Mesenchymal stem cell (in vitro differentiated cells and primary cell): ENCODE measurements around the gene SHROOM1.

ENCODE experiments used
- DNase-seq: peaks from one replicate; pipeline ENCODE4 v3.0.0-alpha.2; 2013
- H2AFZ ChIP-seq: one replicate; pipeline ENCODE4 v1.6.1; 2013; ENCODE audit warnings: low read depth, mild to moderate bottlenecking, control low read depth, inconsistent platforms, low read length, moderate library complexity
- H2AK5ac ChIP-seq: 2 replicates; pipeline ENCODE4 v1.6.1; 2013; ENCODE audit warnings: low read length, moderate library complexity, mild to moderate bottlenecking, inconsistent platforms; ENCODE audit not compliant: severe bottlenecking
- H2BK120ac ChIP-seq: one replicate; pipeline ENCODE4 v1.6.1; 2013; ENCODE audit warnings: low read depth, mild to moderate bottlenecking, inconsistent platforms, low read length, moderate library complexity
- H2BK12ac ChIP-seq, 2 experiments: one replicate each; pipeline ENCODE4 v1.6.1; 2013; ENCODE audit warnings: inconsistent platforms in 2 of 2, low read length in 2 of 2, mild to moderate bottlenecking in 2 of 2, moderate library complexity in 2 of 2, control low read depth in 1 of 2
- H2BK15ac ChIP-seq: one replicate; pipeline ENCODE4 v1.6.1; 2013; ENCODE audit warnings: mild to moderate bottlenecking, low read depth, inconsistent platforms; ENCODE audit not compliant: poor library complexity, severe bottlenecking
- H2BK5ac ChIP-seq: 2 replicates; pipeline ENCODE4 v1.6.1; 2013; ENCODE audit warnings: low read depth, mild to moderate bottlenecking, low read length, control low read depth, inconsistent platforms; ENCODE audit not compliant: poor library complexity, severe bottlenecking
- H3K14ac ChIP-seq, 2 experiments: one replicate each; pipeline ENCODE4 v1.6.1; 2013; ENCODE audit warnings: inconsistent platforms in 2 of 2, low read length in 2 of 2, control low read depth in 1 of 2, mild to moderate bottlenecking in 1 of 2, moderate library complexity in 1 of 2
- H3K18ac ChIP-seq, 2 experiments: one replicate each; pipeline ENCODE4 v1.6.1; 2013; ENCODE audit warnings: inconsistent platforms in 2 of 2, low read length in 2 of 2, control low read depth in 1 of 2, low read depth in 1 of 2, mild to moderate bottlenecking in 1 of 2
- H3K23ac ChIP-seq, 2 experiments: one replicate each; pipeline ENCODE4 v1.6.1; 2013; ENCODE audit warnings: inconsistent platforms in 2 of 2, low read length in 2 of 2, mild to moderate bottlenecking in 2 of 2, moderate library complexity in 2 of 2, control low read depth in 1 of 2
- H3K27ac ChIP-seq: 2 replicates; pipeline ENCODE4 v1.5.1; 2013; ENCODE audit warnings: mild to moderate bottlenecking, moderate library complexity, low read length, control low read depth, inconsistent platforms; ENCODE audit not compliant: poor library complexity, severe bottlenecking
- H3K27me3 ChIP-seq, 2 experiments: 2 replicates each; pipeline versions ENCODE4 v1.6.1 to v1.7.0; 2013; ENCODE audit warnings: low read length in 2 of 2, mild to moderate bottlenecking in 2 of 2, moderate library complexity in 2 of 2, control low read depth in 1 of 2, inconsistent platforms in 1 of 2; ENCODE audit not compliant: control insufficient read depth in 1 of 2, insufficient read depth in 1 of 2
- H3K36me3 ChIP-seq, 2 experiments: 2 replicates each; pipeline versions ENCODE4 v1.6.1 to v1.7.0; 2013; ENCODE audit warnings: low read length in 2 of 2, control low read depth in 1 of 2, inconsistent platforms in 1 of 2, low read depth in 1 of 2, mild to moderate bottlenecking in 1 of 2; ENCODE audit not compliant: insufficient read depth in 2 of 2, control insufficient read depth in 1 of 2
- H3K4ac ChIP-seq, 2 experiments: one replicate each; pipeline ENCODE4 v1.6.1; 2013; ENCODE audit warnings: inconsistent platforms in 2 of 2, low read length in 2 of 2, mild to moderate bottlenecking in 2 of 2, moderate library complexity in 2 of 2, control low read depth in 1 of 2, low read depth in 1 of 2
- H3K4me1 ChIP-seq: 2 replicates; pipeline ENCODE4 v1.6.1; 2013; ENCODE audit warnings: low read depth, low read length, control low read depth; ENCODE audit not compliant: control insufficient read depth, insufficient read depth
- H3K4me2 ChIP-seq: 2 replicates; pipeline ENCODE4 v1.6.1; 2013; ENCODE audit warnings: low read length, mild to moderate bottlenecking, inconsistent platforms; ENCODE audit not compliant: poor library complexity, severe bottlenecking
- H3K4me3 ChIP-seq, 2 experiments: 2 replicates each; pipeline versions ENCODE4 v1.5.1 to v1.7.0; 2013; ENCODE audit warnings: low read length in 2 of 2, mild to moderate bottlenecking in 2 of 2, control low read depth in 1 of 2, low read depth in 1 of 2; ENCODE audit not compliant: insufficient read depth in 1 of 2
- H3K79me1 ChIP-seq: replicated peaks from 2 replicates; pipeline ENCODE4 v1.6.1; 2013; ENCODE audit warnings: mild to moderate bottlenecking, control low read depth, low read length, inconsistent platforms; ENCODE audit not compliant: poor library complexity, severe bottlenecking
- H3K9ac ChIP-seq: 2 replicates; pipeline ENCODE4 v1.7.0; 2013; ENCODE audit warnings: mild to moderate bottlenecking, low read length, moderate library complexity
- H3K9me3 ChIP-seq: 2 replicates; pipeline ENCODE4 v1.7.0; 2013; ENCODE audit warnings: mild to moderate bottlenecking, low read length; ENCODE audit not compliant: control insufficient read depth
- H4K8ac ChIP-seq: one replicate; pipeline ENCODE4 v1.6.1; 2013; ENCODE audit warnings: inconsistent platforms, mild to moderate bottlenecking, low read length, moderate library complexity
- H4K91ac ChIP-seq: one replicate; pipeline ENCODE4 v1.6.1; 2013; ENCODE audit warnings: mild to moderate bottlenecking, low read length, inconsistent platforms
- WGBS: methylation state at CpG from one replicate; pipeline ENCODE4 v1.1.7; 2013; ENCODE audit warnings: mixed read lengths; 5-methylcytosine and 5-hydroxymethylcytosine counted together

The SHROOM1 gene

GRCh38 chr5:132831095-132831860 lies 831 bp upstream of the SHROOM1 start:
- peaks cover 13% of the 10 kb centered on the region for H3K4me1 ChIP-seq
- peak overlapping the region; percentile 11 for H2BK120ac ChIP-seq
- H3K9me3 ChIP-seq = no peaks in the 10 kb centered on the region
- peak overlapping the region; percentile 78 to 81 for H3K4me3 ChIP-seq
- H3K36me3 ChIP-seq = peaks cover 0 to 2% of the 10 kb centered on the region in 2 experiments
- no peaks in the 10 kb centered on the region for H3K27me3 ChIP-seq
- 92% methylated on average over 13 of the region's 15 CpGs for WGBS
- H3K4me2 ChIP-seq = peak overlapping the region; percentile 80
- H4K8ac ChIP-seq = no peak overlapping the region
- no peak overlapping the region for H2AK5ac ChIP-seq
- no peak overlapping the region for H3K14ac ChIP-seq
- no peak overlapping the region for H4K91ac ChIP-seq
- H3K9ac ChIP-seq = no peak overlapping the region
- H3K79me1 ChIP-seq = peaks cover 7% of the 10 kb centered on the region
- H2BK15ac ChIP-seq = no peak overlapping the region
- no peak overlapping the region for H3K27ac ChIP-seq
- no peak overlapping the region for H2BK5ac ChIP-seq
- H3K18ac ChIP-seq = no peak overlapping the region
- DNase-seq = no peak
- H3K23ac ChIP-seq = no peak overlapping the region
- no peak overlapping the region for H2AFZ ChIP-seq
- H3K4ac ChIP-seq = no peak overlapping the region
- no peak overlapping the region for H2BK12ac ChIP-seq

- H4K8ac ChIP-seq = peak overlapping the region; percentile 82
- H3K27me3 ChIP-seq = no peaks in the 10 kb centered on the region
- peak overlapping the region; percentile 80 for H3K4me2 ChIP-seq
- peak overlapping the region; percentile 80 for H2AFZ ChIP-seq
- H2BK120ac ChIP-seq = peak overlapping the region; percentile 61
- H3K4me1 ChIP-seq = peaks cover 13% of the 10 kb centered on the region
- peaks cover 2 to 13% of the 10 kb centered on the region in 2 experiments for H3K36me3 ChIP-seq
- peak overlapping the region; percentile 78 to 81 for H3K4me3 ChIP-seq
- peaks cover 7% of the 10 kb centered on the region for H3K79me1 ChIP-seq
- H3K27ac ChIP-seq = no peak overlapping the region
- H2BK15ac ChIP-seq = peak overlapping the region; percentile 52
- H2BK5ac ChIP-seq = no peak overlapping the region
- peak overlapping the region; percentile 76 to 81 for H3K18ac ChIP-seq
- no peak overlapping the region for H2AK5ac ChIP-seq
- WGBS = 8% methylated on average over 61 of the region's 75 CpGs
- peak overlapping the region; percentile 51 to 64 for H3K4ac ChIP-seq
- peak overlapping the region; percentile 84 for H3K9ac ChIP-seq
- peak; percentile 71 for DNase-seq
- peak overlapping the region in 1 of 2 experiments; percentile 65 for H3K23ac ChIP-seq
- H3K14ac ChIP-seq = peak overlapping the region in 1 of 2 experiments; percentile 73
- peak overlapping the region; percentile 32 for H4K91ac ChIP-seq
- peak overlapping the region in 1 of 2 experiments; percentile 81 for H2BK12ac ChIP-seq
- no peaks in the 10 kb centered on the region for H3K9me3 ChIP-seq
Measured at GRCh38 chr5:132829742-132830435, 558 bp downstream of the SHROOM1 start.

GRCh38 chr5:132828846-132829494 lies 1.5 kb downstream of the SHROOM1 start:
- H4K91ac ChIP-seq = no peak overlapping the region
- H3K9ac ChIP-seq = peak overlapping the region; percentile 84
- no peak overlapping the region for H3K23ac ChIP-seq
- H2AFZ ChIP-seq = no peak overlapping the region
- H2AK5ac ChIP-seq = no peak overlapping the region
- H3K18ac ChIP-seq = no peak overlapping the region
- peak overlapping the region in 1 of 2 experiments; percentile 81 for H3K4me3 ChIP-seq
- peaks cover 10 to 14% of the 10 kb centered on the region in 2 experiments for H3K36me3 ChIP-seq
- no peak overlapping the region for H3K4me2 ChIP-seq
- H2BK120ac ChIP-seq = no peak overlapping the region
- H3K27ac ChIP-seq = no peak overlapping the region
- no peak overlapping the region for H2BK5ac ChIP-seq
- no peak overlapping the region for H3K14ac ChIP-seq
- WGBS = 85% methylated on average over 4 of the region's 4 CpGs
- peaks cover 7% of the 10 kb centered on the region for H3K79me1 ChIP-seq
- peaks cover 13% of the 10 kb centered on the region for H3K4me1 ChIP-seq
- no peaks in the 10 kb centered on the region for H3K9me3 ChIP-seq
- no peaks in the 10 kb centered on the region for H3K27me3 ChIP-seq
- peak overlapping the region; percentile 19 for H4K8ac ChIP-seq
- no peak for DNase-seq
- H3K4ac ChIP-seq = no peak overlapping the region
- no peak overlapping the region for H2BK12ac ChIP-seq
- H2BK15ac ChIP-seq = no peak overlapping the region
